HG02623 (cell line): ENCODE data around the gene UPF2.
"Not testable (repeated sequence)": the region's sequence is repeated elsewhere in the genome, so short reads cannot be mapped to it uniquely, and the experiment has no call there.

ENCODE experiments used
- ATAC-seq: cut with Tn5 transposase; IDR thresholded peaks from one replicate; pipeline ENCODE4 v1.9.1; 2021; ENCODE audit warnings: moderate library complexity; ENCODE audit not compliant: unreplicated experiment

Gene UPF2

DNA sequence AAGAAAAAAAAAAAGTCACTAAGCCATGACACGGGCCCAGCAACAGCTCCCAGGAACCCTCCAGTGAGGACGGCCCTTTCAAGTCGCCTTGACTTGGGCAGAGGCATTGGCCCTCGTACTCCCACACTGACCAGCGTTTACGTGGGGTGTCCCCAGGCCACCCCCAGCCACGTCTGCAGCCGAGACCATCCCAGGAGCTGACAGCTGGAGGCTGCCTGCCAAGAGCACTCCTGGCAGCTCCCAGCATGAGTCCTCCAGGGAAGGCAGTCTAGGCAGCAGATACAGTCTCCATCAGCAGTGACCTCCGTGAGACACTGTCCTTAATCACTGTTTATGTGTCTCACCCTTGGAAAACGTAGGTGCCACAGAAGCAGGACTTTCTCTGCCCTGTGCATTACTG is 133.0 kb downstream of the UPF2 start:
- no peak for ATAC-seq

- ATAC-seq: no peak
These were observed 133.6 kb downstream of the UPF2 start for GRCh38 chr10:11908991-11909390.

DNA sequence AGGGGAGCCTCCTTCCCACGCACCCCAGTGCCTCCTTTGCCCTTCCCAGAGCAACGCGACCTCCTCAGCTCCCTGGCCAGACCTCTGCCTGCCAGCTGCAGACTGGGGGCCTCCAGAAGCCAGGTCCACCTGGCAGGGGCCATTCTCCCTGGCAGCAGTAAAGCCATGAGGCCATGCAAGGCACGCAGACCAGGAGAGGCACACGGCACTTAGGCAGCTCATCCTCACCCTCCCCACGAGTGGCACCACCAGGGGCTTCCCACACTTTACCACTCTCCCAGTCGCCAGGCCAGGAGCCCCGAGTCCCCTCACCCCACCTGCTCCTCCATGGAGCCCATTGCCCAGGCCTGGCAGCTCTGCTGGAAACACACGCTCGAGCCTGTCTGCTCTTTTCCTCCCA is 134.1 kb downstream of the UPF2 start:
- no peak for ATAC-seq

- ATAC-seq: no peak
These were observed 134.7 kb downstream of the UPF2 start for GRCh38 chr10:11907914-11908313.

DNA sequence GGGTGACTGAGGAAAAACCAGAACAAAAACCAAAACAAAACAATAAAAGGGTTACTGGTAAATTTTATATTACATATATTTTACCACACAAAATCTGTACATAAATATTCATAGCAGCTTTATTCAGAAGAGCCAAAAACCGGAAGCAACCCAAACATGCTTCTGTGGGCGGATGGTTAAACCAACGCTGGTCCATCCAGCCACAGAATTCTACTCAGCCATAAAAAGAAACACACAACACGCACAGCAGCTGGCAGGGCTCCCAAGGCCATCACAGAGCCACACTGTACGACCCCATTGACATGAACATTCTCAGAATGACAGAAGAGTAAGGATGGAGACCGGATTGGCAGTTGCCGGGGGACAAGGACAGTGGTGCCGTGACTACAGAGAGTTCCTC is 135.9 kb downstream of the UPF2 start:
- no peak for ATAC-seq

- ATAC-seq: no peak
These were observed 140.0 kb downstream of the UPF2 start for GRCh38 chr10:11902646-11903045.

- no peak for ATAC-seq
These were observed 140.7 kb downstream of the UPF2 start for GRCh38 chr10:11901833-11902475.

GRCh38 chr10:11901454-11901832 is 141.2 kb downstream of the UPF2 start:
- no peak for ATAC-seq

- ATAC-seq: no peak
These were observed 141.6 kb downstream of the UPF2 start for GRCh38 chr10:11901036-11901301.

- ATAC-seq: no peak
These were observed 143.3 kb downstream of the UPF2 start for GRCh38 chr10:11899067-11899876.

- ATAC-seq: no peak
These were observed 144.1 kb downstream of the UPF2 start for GRCh38 chr10:11898372-11899066.

DNA sequence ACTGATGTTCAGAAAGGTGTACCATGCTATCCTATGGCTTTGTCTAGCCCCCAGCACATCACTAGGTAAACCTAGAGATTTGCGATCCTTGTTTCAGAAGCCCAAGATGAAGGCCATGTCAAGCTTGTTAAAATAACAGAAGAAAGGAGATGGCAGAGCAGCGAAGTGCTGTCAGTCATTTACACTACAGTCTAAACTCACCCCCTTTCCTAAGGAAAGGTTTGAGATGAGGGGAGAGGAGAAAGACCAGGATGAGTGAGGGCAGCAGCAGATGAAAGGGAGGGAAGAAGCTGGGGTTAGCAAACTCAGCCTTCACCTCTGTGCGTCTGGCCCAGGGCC is 144.6 kb downstream of the UPF2 start:
- ATAC-seq: no peak

DNA sequence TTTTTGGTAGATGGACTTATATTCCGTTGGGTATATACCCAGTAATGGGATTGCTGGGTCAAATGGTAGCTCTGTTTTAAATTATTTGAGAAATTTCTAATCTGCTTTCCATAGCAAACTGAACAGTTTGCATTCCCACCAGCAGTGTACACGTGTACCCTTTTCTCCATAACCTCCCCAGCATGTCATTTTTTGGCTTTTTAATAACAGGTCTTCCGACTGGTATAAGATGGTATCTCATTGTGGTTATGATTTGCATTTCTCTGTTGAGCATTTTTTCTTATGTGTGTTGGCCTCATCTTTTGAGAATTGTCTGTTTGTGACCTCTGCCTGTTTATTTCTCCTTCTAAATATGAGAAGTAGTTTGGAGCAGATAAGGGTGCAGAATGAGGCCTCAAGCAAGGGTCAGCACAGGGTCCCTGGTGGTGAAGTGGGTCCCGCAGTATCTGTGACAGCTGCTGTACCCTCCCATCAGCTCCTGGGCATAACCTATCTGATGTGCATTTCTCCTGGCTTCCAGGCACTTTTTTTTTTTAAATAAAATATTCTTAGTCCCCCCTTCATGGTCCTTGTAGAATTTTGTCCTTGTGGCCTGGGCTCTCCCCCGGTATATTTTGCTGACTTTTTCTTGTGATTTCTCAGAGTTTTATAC is 145.9 kb downstream of the UPF2 start:
- ATAC-seq: no peak

DNA sequence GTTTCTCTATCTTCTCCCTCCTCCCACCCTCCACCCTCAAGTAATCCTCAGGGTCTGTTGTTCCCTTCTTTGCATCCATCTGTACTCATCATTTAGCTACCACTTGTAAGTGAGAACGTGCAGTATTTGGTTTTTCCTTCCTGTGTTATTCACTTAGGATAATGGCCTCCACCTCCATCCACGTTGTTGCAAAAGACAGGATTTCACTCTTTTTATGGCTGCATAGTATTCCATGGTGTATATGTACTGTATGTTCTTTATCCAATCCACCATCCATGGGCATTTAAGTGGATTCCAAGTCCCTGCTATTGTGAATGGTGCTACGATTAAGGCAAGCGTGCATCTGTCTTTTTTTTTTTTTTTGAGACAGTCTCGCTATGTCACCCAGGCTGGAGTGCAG is 147.0 kb downstream of the UPF2 start:
- ATAC-seq: no peak

GRCh38 chr10:11895108-11895466 is 147.5 kb downstream of the UPF2 start:
- no peak for ATAC-seq

GRCh38 chr10:11894381-11895107 is 148.1 kb downstream of the UPF2 start:
- no peak for ATAC-seq

DNA sequence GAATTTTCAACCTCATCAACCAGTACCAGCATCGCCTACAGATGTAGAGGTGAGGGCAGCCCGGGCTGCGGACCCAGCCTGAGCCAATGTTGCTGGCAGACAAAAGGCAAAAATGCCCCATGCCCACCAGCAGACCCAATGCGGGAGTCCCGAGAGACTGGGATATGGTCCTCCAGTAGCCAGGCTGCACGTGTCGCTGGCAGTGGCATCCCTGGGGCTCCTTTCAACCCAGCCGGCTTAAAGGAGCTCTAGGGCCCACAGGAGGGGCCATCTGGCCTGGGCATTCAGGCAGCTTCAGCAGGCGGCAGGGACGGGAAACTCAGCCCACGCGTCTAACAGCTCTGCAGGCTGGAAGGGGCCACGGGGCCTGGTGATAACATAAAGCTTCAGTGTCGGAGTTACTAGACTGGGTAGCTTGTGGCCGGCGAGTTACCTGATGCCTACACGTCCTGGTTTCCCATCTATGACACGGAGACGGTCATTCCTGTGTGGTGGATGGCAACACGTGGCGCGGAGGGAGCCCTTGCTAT is 148.8 kb downstream of the UPF2 start:
- ATAC-seq: no peak

GRCh38 chr10:11891776-11892486 is 150.7 kb downstream of the UPF2 start:
- ATAC-seq: no peak

GRCh38 chr10:11889263-11889662 is 153.3 kb downstream of the UPF2 start:
- not testable (repeated sequence) for ATAC-seq
